Measurements from ENCODE around the gene TADA2B.

The TADA2B gene

DNA sequence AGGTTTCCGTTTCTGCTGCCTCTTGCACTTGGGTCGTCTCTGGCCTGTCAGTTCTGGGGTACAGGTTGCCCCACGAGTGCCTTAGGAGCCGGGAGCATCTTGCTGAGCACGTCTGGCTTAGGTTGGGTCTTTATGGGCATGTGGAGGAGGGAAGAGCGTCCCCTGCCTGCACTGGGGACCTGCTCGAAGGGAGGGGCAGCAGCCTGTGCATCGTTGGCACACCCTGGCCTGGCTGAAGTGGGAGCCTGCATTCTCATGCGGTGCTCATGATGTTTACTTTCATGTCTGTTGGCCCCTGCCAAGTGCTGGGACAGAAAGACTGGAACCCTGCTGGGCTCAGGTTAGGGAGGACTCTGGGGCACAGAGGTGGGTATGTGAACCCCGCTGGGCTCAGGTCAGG lies 23.8 kb upstream of the TADA2B start:
- DNase-seq: no peak

DNA sequence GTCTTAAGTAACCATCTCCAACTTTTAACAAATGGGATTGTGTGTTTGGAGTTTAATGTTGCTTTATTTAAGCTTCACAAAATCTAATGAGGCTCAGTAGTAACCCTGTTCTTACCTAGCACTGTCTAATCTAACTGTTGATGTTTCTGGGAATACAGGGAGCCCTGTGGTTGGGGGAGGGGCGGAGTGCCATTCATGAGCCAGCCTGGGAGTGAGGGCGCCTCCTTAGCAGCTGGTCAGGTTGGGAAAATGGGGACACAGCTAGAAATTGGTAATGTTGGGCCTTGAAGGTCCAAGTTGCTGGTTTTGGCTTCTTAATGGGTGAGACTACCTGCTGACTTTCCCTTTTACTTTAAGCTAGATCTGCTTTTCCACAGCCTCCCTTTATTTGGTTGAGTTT lies 22.9 kb upstream of the TADA2B start:
- DNase-seq: no peak

DNA sequence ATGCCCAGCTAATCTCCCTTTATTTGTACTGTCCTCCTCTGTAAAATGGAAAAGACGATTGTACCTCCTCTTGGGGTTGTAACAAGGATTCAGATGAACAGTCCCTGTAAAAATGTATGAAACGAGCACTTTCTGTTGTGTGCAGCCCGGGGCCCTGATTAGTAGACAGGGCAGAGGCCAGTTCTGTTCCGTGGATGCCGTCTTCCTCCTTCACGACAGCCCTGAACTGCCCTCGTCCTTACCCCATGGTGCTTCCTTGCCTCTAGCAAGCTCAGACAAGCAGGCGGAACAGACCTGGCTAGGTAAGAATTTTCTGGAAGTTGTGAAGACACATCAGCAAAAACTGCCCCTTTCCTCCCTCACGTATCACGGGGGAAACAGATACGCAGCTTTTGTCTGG lies 22.3 kb upstream of the TADA2B start:
- DNase-seq: no peak

DNA sequence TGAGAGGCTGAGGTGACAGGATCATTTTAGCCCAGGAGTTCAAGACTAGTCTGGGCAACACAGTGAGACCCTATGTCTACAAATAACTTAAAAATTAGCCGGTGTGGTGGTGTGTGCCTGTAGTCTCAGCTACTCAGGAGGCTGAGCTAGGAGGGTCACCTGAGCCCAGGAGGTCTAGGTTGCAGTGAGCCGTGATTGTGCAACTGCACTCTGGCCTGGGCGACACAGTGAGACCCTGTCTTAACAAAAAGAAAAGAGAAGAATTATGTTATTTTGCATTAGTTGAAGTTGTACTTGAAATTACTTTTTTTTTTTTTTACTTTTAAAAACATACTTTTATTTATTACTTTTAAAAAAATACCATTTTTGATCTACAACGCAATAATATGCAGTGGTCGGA lies 21.8 kb upstream of the TADA2B start:
- DNase-seq: no peak

DNA sequence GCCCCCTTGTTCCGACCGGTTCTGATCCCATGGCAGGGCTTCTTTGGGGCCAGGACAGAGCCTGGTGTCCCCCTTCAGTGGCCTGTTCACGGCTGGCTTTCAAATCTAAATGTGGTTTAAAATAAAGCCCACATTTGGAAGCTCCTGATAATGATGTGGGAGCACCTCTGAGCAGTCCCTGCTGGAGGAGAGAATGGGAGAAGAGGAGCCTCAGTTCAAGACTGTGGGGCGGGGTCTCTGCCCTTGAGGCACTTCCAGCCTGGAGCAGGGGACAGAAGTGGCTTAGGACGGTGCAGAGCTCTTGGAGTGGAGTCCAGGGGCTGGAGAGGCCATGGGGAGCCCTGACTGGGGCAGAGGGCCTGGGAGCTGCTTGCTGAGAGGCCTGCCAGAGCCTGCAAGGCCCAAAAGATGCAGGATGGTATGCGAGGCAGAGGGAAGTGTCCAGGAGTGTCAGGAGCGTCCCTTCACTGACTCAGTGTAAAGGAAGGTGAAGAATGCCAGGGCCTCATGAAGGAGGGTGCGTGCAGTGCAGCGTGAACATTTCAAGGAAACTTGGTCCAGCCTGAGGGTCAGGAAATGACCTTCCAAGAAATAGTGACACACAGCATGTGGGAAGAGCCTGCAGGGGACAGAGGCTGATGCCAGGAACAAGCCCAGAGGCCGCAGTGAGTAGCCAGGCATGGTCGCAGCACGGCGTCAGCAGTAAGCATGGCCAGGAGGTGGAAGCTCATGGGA lies 21.1 kb upstream of the TADA2B start:
- DNase-seq: no peak

DNA sequence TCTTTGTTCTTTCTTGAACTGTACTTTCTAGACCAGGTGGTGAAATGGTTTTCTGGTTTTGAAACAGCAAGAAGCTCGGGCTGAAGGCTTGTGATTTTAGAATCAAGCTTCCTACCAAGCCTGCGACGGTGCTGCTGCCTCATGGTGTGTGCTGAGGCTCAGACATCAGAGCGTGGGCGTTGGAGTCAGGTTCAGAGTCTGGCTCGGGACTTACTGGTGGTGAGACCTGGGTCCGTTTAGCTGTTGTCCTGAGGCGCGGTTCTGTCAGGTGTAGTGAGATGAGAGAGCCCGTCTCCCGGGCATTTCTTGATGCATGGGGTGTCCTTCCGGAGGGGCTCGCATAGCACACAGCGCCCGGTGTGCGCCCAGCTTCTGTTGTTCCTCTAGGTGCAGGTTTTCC lies 19.7 kb upstream of the TADA2B start:
- no peak for DNase-seq

DNA sequence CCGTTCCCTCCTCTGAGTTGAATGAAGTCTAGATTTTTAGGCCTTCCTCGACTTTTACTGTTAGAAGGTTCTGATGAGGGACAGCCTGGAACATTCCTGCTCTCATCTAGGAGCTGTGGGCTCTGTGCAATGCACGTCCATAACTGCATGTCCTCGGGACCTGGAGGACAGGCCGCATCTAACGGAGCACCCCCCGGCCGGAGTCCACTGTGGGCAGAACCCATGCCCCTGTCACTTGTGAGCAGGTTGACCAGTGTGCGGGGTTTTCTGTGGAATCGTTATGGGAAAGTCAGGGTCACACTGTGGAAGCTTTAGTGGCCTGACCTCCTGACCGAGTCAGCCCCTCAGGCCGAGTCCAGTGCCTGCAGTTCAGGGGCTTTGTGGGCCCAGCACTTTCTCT lies 19.3 kb upstream of the TADA2B start:
- DNase-seq: no peak

DNA sequence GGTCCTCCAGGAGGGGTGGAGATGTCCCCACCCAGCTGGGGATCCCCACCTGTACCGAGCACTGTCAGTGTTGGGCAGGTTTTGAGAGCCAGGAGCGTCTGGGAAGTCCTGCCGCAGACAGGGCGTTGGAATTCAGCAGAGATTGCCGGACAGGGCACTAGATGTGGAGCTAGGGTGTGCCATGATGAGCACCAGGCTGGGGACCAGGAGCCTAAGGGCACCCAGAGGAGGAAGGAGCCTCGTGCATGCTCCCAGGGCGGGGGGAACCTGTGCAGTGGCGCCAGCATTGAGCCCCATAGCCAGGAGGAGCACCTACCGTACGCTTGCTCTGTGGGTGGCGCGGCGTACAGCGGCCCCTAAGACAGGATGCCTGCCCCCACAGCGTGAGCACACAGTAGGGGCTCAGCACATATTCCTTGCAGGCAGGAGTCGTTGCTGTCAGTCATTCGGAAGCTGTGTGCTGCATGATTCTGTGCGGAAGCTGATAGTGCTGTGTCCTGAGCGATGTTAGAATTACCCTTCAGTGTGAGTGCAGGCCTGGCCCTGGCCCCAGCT lies 18.8 kb upstream of the TADA2B start:
- DNase-seq: no peak

DNA sequence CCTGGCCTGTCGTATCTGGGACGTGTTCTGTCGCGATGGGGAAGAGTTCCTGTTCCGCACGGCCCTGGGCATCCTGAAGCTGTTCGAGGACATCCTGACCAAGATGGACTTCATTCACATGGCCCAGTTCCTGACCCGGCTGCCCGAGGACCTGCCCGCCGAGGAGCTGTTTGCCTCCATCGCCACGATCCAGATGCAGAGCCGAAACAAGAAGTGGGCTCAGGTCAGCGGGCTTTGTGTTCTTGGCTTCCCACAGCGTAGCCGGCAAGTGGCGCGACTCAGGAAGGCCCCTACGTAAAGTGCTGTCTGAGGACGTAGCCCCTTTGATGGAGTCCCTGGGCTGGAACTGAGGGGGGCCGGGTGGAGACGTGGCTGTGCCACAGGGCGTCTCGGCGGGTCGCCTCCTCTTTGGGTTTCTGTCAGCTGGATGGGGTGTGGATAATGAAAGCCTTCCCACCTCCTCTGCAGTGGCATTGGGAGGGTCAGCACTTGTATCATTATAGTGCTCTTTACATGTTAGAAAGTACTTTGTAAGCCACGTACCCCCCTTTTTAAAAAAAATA lies 18.1 kb upstream of the TADA2B start:
- DNase-seq: no peak

DNA sequence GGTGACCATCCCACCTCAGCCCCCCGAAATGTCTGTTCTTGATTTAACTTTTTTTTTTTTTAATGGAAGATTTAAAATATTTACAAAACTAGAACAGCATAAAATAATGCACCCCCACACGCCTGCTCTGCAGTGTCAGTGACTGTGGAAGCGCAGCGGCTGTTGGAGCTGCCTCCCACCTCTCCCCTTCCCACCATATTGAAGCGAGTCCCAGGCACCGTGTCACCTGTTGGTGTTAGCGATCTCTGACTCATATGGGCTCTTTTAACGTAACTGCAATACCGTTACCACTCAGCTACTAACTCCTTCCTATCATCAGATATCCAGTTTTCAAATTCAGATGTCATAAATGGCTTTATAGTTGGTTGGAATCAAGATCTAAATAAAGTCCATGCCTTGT lies 17.1 kb upstream of the TADA2B start:
- no peak for DNase-seq

DNA sequence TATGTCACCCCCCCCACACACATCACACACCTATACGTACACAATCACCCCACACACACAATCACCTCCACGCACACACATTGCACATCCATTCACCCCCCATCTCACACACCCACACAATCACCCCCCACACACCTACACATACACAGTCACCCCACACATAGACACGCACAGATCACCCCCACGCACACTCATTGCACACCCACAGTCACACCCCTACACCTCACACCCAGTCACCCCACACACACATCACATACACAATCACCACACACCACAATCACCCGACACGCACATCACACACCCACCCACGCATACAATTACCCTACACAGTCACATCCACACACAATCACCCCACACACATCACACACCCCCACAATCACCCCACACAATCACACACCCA lies 15.9 kb upstream of the TADA2B start:
- no peak for DNase-seq

DNA sequence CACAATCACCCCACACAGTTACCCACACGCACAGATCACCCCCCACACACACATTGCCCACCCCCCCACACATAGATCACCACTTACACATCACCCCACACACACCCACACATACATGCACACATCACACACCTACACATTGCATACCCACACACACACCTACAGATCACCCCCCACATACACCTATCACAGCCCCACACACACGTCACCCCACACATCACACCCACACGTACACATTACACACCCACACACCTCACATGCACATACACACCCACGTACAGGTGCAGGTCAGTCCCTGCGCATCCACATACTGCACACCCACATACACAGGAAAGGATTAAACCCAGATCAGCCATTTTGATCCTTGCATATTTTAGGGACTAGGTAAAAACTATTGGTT lies 15.3 kb upstream of the TADA2B start:
- no peak for DNase-seq

DNA sequence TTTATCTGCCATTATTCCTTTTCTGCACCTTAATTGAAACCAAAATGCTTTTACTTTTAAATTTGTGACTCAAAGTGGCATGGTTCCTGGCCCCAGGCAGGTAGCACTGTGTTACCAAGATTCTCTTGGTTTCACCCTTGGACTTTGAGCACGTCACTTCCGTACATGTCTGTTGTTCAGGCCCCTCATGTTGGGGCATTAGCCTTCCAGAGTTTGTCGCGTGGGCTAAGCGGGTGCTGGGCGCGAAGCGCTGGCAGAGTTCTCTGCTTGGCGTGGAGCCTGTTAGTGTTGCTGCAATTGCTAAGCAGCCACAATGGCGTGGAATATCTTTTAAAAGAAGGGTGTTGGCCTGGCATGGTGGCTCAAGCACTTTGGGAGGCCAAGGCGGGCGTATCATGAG lies 14.0 kb upstream of the TADA2B start:
- no peak for DNase-seq

DNA sequence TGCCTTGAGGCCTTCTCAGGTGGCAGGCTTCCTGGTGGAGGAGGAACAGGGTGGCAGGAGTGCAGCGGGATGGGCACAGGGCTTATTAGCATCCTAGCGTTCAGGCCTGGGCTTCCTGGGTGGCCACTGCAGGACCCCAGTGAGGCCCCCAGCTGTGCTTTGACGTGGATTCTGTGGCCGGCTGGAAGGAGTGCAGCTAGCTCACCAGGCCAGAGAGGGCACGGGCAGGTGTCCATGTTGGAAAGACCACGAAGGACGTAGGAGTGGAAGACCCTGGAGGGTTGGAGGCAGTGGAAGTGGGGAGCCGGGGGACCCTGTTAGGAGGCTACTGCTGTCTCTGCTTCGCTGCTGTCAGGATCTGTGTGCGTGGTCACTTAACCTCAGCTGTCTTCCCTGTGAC lies 13.3 kb upstream of the TADA2B start:
- no peak for DNase-seq

DNA sequence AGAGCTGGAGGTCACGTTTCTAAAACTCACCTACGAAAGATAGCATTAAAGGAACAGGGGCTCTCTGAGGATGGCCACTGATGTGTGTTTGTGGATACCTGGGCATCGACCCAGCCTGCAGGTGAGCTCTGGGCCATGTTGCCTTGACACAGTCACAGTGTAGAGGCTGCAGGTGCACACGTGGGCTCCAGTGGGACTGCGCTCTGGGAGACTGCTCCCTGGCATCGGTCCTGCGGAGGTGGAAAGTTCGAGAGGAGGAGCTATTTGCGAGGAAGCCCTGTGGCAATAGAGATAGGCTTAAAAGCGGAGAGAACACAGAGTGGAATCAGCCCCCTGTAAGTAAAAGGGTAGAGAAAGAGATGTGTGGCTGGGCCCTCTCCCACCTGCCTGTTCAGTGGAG lies 12.3 kb upstream of the TADA2B start:
- no peak for DNase-seq

DNA sequence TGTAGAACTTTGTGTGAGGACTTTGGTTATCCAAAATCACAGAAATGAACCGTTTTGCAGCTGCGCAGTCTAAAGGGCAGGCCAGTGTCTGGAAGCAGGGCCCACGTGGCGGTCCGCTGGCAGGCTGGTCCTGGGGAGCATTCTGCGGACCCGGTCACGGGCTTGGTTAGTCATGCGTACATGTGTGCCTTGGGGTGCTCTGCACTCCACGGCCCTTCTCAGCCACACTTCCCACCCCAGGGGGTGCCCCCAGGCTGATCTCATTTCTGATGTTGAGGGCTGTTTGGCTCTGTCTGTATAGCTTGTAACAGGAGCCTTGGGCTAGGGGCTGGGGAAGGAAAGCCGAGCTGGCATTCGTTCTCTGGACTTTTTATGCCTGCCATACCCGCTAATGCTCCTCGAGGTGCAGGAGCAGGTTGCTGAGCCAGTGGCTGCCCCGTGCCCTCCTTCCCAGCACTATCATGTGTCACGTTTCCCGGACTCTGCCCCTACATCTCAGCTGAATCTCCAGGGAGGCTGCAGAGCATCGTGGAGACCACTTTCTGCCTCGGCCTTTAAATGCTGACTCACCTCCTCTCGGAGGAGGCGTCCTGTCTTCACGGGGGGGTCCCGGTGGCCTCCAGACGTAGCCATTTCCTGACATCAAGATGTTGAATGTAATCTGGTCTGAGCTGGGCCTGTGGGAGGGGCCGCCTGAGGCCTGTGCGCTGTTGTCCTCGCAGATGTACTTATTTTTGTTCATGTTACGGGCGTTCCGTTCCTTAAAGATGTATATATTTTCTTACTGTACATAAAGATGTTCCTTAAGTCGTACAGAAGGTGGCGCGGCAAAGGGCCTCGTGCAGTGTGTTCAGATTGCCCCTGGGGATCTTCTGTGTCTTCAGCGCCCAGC lies 11.4 kb upstream of the TADA2B start:
- no peak for DNase-seq

DNA sequence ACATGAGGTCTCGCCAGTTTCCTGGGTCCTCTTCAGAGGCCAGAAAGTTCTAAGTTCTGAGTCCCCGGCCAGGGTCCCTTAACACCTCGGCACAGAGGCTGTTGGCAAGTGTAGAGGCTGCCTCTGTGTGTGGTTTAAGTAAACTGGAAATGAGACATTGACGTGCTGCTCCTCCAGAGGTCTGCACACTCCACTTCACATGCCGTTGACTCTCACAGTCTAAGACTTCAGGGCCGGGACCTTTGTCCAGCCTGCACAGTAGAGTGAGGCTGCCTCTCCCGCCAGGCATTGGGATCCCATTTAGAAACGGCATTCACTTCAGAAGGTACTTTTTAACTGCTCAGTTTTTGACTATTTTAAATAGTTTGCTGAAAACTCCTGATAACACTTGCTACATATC lies 10.6 kb upstream of the TADA2B start:
- no peak for DNase-seq

DNA sequence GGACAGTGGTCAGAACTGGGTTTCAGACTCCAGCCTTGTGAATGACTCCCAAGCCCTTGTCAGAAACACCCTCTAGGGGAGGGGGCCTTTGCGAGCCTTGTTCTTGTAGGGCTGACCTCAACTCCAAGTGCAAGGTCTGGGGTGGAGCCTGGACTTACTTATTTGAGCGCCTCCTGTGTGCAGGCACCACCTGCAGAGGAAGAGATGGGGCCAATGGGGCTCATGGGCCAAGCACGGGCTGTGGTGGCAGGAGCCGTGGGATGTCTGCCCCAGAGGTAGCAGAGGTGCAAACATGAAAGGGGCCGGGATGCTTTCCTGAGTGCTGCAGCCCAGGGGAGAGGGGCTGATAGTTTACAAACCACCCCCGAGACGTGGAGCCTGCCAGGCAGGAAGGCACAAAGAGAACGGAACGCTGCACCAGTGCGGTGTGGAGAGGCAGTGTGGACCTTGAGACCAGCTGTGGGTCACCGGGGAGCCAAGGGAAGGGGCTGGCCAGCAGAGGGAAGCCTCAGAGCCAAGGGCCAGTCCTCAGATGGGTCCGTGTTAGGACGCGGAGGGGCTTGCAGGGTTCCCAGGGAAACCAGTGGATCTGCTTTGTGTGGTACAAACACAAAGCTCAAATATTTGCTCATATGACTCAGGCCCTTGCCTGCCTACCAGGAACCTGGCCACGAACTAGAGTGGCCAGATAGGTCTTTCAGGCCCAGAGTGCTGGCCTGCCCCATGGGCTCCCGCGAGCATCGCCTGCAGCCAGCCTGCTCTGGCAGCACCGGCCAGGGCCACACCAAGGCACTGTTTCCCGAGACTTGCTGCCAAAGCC lies 8.7 kb upstream of the TADA2B start:
- DNase-seq: no peak

DNA sequence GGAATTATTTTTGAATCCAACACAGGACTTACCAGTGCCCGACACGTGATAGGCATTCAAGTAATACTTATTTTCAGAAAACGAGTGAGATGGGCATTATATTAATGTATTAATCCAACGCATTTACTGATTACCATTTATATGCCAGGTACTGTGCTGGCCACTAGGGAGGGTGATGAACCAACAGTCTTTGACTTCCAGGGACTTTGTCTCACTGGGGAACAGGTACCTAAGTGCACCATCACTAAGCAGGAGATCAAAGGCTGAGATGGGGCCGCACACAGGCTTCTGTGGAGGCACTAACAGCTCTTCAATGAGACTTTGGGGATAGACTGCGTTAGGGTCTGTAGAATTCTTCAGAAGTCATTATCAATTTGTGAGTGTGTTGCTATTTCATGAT lies 5.7 kb upstream of the TADA2B start:
- DNase-seq: no peak

DNA sequence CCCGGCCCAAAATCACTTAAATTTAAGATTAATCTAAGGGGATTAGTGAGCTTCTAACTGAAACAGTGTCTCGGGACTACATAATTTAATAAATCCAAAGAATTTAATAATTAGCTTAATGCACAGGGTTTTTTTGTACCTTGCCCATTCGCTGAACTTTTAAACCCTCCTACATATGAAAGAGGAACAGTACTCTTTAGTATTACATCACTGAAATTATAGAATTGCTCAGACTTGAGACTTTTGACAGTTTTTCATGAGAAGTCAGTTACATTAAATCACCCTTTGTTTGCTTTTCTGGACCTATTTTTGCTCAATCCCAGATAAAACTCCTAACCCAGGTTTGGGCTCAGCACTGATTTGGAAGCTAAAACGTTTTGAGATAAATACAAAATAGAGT lies 2.4 kb upstream of the TADA2B start:
- no peak for DNase-seq

DNA sequence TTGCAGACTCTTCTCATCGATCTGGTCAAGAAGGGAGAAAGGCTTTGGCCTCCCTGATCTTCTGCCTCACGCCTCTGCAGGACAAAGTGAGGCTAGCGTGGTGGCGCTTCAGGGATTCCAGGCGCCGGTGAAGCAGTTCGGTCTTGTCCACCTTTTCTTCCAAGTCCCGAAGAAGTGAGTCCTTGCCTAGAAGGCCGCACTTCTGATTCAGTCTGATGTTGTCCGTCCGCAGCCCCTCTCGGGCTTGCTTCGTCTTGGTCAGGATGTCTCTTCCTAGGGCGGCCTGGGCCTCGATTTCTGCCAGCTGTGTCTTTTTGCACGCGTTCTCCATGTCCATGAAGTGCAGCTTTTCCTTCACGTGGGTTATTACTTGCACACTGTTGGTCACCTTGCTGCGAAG lies 1.9 kb upstream of the TADA2B start:
- DNase-seq: no peak

DNA sequence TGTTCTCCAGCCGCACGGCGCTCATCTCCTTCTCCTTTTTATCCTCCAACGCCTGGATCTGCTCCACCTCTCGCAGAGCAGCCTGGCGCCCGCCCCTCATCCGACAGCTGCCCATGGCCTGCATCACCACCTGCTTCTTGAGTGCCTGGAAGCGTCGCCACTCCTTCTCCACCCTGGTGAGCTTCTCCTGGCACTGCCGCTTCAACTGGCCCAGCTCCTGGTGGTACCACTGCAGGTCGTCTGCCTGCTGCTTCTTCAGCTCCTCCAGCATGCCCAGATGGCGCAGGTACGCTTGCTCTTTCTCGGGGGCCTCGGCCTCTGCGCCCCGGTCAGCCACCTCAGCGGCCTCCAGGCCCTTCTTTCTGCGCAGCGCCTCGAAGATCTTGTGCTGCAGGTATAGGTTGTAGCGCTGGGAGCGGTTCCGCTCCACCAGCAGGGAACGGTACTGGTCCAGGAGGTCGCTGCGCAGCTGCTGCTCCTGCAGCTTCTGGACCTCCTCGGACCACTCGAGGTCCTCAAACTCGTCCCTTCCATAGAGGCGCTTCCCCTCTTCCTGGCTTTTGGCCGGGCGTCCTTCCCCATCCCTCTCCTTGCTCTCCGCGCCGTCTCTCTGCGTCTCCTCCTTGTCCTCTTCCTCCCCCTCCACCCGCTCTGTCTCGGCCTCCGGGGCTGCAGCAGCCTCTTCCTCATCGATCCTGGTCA lies 1.2 kb upstream of the TADA2B start:
- DNase-seq: no peak
